Measurements from ENCODE around the gene SLC12A6.

DNA sequence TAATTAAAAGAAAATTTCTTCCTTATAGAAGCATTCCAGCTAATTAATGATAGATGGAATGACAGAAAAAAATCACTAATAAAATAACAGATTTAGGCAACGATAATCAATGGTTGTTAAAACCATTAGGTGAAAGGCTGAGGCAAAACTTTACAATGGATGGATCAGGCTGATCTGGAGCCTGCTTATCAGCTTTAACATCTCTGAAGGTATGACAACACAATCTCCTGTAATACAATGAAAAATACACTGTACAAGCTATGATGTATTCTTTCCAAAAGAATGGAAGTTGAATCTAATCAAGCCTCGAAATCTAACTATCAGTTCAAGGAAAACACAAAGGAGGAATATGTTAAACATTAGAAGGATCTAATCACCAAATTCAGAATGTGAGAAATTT lies 73.5 kb downstream of the SLC12A6 start:
- TF ChIP-seq, protein P1, sequence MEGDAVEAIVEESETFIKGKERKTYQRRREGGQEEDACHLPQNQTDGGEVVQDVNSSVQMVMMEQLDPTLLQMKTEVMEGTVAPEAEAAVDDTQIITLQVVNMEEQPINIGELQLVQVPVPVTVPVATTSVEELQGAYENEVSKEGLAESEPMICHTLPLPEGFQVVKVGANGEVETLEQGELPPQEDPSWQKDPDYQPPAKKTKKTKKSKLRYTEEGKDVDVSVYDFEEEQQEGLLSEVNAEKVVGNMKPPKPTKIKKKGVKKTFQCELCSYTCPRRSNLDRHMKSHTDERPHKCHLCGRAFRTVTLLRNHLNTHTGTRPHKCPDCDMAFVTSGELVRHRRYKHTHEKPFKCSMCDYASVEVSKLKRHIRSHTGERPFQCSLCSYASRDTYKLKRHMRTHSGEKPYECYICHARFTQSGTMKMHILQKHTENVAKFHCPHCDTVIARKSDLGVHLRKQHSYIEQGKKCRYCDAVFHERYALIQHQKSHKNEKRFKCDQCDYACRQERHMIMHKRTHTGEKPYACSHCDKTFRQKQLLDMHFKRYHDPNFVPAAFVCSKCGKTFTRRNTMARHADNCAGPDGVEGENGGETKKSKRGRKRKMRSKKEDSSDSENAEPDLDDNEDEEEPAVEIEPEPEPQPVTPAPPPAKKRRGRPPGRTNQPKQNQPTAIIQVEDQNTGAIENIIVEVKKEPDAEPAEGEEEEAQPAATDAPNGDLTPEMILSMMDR (IDR thresholded peaks at IDR 0.05) = no peak
- TF ChIP-seq POLR2A (IDR thresholded peaks at IDR 0.05) = no peak

All from right lobe of liver (tissue), 4 donors.